HFF-Myc (cell line): ENCODE measurements around the gene SMOC2.
"Not testable (repeated sequence)": the region's sequence is repeated elsewhere in the genome, so short reads cannot be mapped to it uniquely, and the experiment has no call there.

Experiments used
- DNase-seq: peaks from one replicate; pipeline ENCODE4 v3.0.0-alpha.2; 2011; ENCODE audit warnings: low read depth; ENCODE audit errors: extremely low read depth
- H3K4me3 ChIP-seq: replicated peaks from 2 replicates; pipeline ENCODE4 v1.5.1; 2011; ENCODE audit warnings: low read depth, mild to moderate bottlenecking, control low read depth, low read length
- TF ChIP-seq, protein P1 (sequence below): IDR thresholded peaks from 2 replicates; pipeline ENCODE4 v1.5.1; 2012; ENCODE audit warnings: mild to moderate bottlenecking, low read depth, low read length, control low read depth; ENCODE audit errors: missing control alignments

SMOC2 gene

DNA sequence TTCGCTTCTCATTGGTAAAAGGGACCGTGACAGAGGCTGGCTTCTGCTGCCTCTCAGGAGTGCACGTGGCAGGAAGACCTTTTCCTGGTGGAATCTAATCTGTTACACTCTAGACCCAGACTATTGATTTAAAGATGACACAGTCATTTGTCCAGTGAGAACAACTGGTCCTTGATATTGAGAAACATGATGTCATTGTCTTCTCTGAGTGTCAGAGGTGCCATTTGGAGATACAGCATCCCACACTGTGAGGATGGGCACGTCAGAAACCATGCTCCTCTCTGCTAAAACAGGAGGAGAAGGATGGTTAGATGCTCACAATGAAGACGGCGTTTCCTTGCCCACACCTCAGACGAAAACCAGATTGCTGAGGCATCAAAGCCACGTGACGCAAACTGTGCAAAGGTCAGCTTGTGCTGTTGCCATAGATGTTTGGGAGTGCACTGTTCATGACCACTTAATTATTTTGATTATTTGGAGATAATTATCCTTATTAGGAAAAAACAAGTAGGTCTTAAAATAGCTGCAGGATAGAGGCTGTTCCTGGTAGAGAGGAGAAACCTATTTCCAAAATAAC is 169.0 kb downstream of the SMOC2 start:
- TF ChIP-seq, protein P1, sequence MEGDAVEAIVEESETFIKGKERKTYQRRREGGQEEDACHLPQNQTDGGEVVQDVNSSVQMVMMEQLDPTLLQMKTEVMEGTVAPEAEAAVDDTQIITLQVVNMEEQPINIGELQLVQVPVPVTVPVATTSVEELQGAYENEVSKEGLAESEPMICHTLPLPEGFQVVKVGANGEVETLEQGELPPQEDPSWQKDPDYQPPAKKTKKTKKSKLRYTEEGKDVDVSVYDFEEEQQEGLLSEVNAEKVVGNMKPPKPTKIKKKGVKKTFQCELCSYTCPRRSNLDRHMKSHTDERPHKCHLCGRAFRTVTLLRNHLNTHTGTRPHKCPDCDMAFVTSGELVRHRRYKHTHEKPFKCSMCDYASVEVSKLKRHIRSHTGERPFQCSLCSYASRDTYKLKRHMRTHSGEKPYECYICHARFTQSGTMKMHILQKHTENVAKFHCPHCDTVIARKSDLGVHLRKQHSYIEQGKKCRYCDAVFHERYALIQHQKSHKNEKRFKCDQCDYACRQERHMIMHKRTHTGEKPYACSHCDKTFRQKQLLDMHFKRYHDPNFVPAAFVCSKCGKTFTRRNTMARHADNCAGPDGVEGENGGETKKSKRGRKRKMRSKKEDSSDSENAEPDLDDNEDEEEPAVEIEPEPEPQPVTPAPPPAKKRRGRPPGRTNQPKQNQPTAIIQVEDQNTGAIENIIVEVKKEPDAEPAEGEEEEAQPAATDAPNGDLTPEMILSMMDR: no peak
- DNase-seq: no peak
- H3K4me3 ChIP-seq: no peak overlapping the region

DNA sequence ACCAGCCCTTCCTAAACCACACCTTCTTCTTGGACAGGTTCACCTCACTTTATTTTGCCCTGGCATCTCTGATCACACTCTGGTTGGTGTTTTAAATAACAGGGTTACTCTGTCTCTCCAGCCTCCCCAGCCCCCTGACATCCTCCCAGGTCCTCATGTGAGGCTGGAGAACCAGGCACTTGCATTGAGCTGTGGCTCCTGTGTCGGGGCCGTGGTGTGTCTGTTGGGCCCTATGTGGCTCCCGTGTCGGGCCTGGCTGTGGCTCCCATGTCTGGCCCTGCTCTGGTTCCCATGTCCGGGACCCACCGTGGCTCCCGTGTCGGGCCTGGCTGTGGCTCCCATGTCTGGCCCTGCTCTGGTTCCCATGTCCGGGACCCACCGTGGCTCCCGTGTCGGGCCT is 170.0 kb downstream of the SMOC2 start:
- DNase-seq, H3K4me3 ChIP-seq: not testable (repeated sequence)

DNA sequence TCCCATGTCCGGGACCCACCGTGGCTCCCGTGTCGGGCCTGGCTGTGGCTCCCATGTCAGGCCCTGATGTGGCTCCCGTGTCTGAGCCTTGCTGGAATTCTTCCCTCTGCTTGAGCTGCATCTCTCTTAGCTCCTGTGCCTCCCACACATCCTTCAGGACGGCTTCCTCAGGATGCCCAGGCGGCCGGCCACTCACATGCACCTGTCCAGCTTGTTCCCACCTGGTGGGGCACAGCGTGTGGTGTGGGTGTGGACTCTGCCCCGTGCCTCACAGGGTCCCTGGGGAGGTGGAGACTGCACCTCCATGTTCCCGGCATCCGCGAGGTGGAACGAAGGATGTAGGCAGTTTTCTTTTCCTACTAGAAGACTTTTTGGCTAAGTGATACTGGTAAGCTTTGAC is 170.7 kb downstream of the SMOC2 start:
- H3K4me3 ChIP-seq: no peak overlapping the region
- TF ChIP-seq, protein P1: no peak
- no peak for DNase-seq

DNA sequence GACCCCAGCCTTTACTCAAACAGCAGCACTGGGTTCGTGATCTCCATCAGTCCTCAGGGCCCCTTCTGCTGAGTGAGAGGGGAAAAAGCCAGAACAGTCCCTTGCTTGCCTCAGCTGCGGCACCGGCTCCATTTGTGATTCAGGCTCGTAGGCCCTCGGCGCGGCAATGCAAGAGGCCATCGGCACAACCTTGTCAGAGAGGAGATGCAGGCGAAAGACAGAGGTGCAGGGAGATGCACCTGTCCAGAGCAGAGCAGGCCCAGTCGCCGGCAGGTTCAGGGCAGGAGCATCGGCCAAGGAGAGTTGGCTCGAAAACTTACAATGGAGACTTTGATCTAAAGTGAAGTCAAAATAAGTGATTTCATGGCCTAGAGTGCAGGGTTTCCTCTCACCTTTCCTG is 171.6 kb downstream of the SMOC2 start:
- TF ChIP-seq, protein P1: no peak
- no peak for DNase-seq
- no peak overlapping the region for H3K4me3 ChIP-seq

DNA sequence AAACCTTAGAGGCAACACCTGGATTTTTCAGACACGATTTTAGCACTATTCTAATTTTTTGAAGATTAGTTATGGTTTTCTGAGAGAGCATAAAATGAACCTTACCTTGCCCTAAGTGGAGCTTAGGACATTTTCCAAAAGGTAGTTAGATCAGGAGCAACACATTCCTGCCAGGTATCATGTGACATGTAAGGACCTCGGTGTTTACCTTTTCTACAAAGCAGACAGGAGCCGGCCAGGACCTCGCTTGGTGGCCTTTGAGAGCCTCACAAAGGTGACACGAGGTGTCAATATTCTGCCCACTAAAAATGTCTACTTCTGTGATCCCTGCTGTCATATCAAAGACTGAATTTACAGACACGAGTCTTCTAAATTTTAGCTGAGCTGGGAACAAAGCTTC is 174.9 kb downstream of the SMOC2 start:
- no peak for DNase-seq
- H3K4me3 ChIP-seq: no peak overlapping the region
- TF ChIP-seq, protein P1: no peak

DNA sequence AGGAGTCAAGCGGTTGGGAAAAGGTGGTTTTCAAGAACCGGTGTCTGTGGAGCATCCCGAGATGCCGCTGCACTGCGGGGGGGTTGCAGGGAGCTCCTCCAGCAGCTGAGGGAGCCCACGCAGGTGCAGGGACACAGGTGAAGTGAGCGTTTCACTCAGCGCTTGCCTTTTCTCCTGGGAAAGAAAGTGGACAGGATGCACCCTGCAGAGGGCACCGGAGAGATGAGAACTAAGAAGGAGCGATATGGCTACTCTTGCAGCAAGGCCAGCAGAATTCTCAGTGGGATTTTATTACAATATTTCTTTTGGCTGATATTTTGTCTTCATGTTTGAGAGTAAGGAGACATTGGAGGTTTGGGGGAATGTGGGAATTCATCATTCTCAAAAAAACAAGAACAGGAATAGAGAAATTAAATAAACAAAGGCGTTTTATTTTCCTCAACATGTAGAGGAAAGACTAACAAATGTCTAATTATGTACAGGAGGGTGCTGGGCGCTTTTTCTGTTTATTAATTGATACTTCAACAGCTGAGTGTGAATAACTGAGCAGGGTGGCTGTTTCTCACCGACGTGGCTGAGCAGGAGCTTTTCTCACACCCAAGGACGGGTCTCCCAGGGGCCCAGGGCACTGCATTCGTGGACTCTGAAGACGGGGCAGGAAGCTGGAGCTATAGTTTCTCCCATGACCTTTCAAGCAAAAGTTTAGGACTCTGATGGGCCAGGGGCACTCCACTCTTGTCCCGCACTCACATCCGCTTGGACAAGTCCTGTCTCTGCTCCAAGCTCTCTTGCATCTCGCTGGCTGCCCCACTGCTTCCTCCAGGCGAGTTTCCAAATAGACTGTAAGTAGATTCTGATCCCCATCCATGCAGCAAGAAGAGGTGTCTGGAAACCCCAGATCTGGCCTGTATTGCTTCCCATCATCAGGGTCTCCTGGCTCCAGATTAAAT is 176.1 kb downstream of the SMOC2 start:
- TF ChIP-seq, protein P1: no peak
- DNase-seq: no peak
- no peak overlapping the region for H3K4me3 ChIP-seq

DNA sequence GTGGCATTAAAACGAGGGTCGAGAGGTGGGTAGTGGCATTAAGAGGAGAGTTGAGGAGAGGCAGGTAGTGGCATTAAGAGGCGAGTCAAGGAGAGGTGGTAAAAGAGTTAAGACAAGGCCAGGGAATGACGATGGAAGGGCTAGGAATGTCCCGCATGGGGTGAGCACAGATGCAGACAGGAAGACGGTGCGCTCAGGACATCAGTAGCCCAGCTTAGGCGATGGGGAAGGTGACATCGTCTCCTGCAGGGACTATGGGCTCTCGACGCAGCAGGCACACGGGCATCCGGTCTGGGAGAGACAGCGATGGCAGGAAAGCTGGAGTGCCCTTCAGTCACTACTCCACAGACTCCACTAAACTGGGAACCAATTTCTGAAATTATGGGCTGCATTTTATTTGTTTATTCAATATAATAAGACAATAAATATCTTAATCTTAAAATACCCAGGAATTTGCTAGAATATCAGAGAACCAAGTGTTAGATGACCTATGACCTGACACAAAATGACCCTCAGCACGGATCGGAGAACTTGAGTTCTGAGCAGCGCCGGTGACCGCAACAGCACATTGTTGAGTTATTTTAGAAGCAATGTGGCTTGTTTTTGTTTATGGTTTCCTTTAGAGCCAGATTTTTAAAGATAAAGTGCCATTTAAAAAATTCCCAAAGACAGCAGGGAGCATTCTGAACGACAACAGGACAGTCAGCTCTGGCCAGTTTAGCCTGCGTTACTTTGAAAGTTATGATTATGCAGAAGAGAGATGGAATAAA is 177.7 kb downstream of the SMOC2 start:
- H3K4me3 ChIP-seq: no peak overlapping the region
- TF ChIP-seq, protein P1: no peak
- no peak for DNase-seq
